GM19452 (cell line): ENCODE measurements around the gene WNK2.

Experiments used
- ATAC-seq: cut with Tn5 transposase; IDR thresholded peaks from one replicate; pipeline ENCODE4 v1.9.1; 2021; ENCODE audit not compliant: unreplicated experiment

The WNK2 gene

DNA sequence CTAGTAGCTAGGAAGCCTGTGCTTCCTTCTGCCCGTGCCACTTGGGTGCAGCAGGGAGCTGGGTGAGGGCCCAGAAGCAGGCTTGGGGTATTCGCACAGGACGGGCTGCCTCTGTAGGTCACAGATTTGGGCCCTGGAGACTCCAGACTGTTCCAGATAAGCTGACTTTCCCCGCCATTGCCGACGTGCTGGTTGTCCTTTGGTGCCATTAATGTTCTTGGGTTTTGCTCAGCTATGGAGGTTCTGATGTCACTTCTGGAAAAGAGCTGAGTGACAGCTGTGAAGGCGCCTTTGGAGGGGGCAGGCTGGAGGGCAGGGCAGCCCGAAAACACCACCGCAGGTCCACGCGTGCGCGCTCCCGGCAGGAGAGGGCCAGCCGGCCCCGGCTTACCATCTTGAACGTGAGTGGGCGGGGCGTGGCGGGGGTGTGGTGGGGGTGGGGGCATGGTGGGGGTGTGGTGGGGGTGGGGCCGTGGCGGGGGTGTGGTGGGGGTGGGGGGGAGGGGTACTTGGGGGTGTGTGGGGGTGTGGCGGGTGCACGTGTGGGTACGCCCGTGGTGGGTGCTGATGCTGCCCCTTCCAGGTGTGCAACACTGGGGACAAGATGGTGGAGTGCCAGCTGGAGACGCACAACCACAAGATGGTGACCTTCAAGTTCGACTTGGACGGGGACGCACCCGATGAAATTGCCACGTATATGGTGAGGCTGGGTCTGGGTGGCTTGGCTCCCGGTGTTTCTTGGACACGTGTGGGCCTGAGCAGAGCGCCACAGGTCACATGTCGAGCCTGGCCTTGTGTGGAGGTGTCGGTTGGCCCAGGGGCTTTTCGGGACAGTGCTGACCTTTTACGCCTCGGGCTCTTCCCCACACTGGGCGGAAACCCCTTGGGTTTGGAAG, 79.6 kb downstream of the WNK2 start:
- no peak for ATAC-seq

DNA sequence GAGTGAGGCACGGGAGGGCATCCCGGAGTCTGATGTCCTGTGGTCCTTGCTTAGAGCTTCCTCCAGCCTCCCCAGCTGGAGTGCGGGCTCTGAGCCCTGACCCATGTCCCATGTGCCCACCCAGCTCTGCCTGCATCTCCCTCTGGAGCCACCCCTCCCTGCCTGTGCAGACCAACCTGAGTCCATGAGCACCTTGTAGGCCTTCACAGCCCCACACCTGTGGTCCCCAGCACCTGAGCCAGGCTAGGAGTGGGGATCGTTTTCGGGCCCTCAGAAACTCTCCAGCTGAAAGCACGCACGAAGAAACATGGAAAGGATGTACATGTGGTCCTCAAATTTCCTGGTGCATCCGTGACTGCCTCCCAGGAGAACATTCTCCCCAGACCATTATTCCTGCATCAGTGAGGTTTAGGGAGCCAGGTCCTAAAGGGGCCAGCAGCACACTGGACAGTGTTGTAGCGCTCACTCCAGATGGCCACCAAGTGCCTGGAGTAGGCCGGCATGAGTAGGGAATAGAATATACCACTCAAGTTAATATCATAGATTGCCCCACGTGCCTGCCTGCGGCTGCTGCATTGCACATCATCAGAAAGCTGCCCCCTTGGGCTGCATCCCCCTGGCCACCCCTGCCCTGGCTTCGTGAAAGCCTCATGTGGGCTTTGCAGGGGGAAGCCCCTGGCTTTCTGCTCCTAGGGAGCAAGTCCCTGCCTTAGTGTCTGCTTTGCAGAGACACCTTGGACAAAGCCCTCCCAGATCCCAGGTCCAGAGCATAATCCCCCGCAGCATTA, 80.6 kb downstream of the WNK2 start:
- no peak for ATAC-seq

DNA sequence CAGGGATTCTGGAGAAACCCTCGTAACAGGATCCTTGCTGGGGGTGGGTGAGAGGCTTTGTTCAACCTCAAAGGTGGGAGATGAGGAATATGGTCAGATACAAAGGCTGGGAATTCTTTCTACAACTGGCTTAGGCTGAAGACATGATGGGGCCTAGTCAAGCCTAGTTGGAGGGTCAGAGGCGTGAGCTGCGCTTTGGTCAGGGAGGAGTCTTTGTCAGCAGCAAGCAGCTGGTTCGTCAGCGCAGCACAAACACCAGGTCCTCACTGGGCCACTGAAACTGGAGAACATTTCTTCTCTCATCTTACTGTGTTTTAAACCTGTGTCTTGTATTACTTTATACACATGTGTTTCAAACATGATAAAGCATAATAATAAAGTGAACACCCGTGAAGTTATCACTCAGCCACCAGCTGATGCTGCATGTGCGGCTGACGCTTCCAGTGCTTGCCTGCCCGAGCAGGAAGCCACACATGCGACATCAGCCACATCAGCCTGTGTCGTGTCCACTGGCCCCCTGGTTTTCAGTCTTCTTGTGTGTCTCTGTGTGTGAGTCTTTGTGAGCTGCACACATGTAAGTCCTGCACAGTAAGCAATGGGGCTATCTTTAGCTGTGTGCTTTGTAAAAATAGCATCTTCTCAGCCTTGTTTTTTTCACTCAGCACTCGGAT, 81.5 kb downstream of the WNK2 start:
- no peak for ATAC-seq

DNA sequence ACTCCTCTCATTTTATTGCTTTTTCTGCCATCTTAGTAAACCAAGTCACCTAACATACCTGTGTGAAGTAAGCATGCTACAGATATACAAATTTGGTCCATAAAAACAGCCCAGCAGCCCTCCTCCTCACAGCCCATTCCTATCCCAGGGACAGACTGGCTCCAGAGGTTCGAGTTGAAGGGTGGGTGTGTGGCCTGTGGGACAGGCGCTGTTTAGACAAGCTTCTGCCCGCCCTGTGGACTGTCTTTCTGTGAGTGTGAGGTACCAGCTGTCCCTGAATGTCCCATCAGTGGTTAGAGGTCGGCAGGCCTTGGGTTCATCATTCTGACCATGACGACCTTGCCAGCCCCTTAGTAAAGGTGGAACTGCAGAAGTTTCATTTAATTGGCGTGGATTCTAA, 82.0 kb downstream of the WNK2 start:
- ATAC-seq = no peak

DNA sequence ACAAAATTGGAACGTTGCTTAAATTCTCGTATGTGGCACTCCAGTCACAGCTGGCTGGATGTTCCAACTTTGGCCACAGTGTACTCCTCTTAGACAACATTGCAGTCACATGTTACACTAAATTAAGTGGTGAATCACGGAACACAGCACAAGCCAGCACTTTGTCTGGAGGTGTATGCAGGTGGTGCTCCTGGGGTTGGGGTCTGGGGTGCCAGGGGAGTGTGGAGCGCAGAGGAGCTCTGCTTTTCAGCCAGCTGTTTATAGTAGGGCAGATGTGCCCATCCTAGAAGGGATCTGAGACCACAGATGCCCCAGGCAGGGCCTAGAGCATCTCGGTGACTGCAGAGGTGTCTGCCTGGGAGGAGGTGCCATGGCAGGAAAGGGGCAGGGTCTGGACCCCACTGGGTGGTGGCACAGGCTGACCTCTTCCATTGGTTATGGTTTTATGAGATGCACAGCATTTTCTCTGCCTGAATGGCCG, 82.6 kb downstream of the WNK2 start:
- no peak for ATAC-seq

DNA sequence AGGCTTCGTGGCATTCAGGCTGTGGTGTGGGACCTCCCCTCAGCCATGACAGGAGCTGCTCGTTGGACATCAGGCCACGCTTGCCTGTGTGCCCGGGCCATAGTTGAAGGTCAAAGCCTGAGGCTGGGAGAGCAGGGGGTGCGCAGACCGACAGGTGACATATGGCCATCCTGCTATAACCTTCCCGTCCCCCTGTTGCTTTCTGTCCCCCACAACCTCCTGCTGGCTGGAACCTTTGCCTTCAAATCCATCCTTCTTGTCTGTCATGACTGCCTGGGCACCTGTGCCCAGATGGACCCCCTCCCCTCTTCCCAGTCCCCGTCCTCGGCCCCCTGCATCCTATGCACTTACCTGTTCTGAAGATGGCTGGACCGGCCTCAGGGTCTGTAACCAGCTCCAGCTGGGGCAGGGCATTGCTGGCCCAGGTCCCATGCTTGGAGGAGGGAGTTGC, 83.2 kb downstream of the WNK2 start:
- ATAC-seq = no peak

DNA sequence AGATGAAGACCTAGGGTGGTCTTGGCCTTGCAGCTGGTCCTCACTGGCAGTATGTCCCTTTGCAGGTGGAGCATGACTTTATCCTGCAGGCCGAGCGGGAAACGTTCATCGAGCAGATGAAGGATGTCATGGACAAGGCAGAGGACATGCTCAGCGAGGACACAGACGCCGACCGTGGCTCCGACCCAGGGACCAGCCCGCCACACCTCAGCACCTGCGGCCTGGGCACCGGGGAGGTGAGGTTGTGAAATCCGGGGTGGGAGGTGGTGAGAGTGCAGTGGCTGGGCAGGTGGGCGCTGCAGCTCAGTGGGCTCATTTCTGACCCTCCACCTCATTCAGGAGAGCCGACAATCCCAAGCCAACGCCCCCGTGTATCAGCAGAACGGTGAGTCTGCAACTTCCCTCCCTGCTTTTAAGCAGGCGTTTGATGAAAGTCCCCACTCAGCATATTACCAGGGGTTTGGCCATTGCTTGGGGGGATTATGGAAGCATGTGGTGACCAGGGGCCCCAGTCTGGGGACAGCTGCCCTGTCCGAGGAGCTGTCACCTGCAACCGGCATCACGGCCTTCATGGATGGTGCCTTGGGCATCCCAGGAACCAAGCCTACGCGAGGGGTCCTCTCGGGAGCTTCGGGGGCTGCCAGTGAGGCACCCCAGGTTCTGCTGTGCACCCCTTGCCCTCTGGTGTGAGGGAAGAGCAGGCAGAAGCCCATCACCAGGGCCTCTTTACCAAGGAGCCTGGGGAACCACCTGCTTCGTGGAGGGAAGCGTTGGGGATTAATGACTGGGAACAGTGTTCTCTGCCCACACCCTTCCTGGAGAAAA, 84.0 kb downstream of the WNK2 start:
- ATAC-seq = no peak

DNA sequence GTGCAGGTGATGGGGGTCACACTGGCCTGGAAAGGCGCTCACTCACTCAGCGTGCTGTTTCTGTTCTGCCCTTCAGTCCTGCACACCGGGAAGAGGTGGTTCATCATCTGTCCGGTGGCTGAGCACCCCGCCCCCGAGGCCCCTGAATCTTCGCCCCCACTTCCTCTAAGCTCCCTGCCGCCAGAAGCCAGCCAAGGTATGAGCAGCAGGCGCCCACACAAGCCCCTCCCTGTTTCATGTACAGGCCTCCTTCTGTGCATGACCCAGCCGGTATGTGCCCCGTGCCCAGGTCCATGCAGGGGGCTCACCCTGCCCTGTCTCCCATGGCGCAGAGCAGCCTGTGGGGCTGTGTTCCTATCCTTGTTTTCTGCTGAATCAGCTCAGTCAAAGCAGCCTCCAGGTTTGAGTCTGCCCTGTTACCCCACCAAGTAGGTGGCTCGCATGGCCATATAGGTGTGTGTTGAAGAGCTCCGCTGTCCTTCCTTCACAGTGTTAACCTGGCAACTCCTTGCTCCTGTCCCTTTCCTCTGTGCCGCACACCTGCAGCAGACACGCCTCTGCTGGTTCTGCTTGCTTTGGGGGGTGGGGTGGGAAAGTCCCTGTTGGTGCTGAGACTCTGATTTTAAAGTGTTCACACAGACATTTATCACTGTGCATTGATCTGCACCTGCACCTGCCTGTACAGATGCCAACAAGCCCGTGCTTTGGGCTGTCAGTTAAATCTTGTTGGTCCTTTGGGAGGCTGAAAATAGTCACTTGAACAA, 84.8 kb downstream of the WNK2 start:
- no peak for ATAC-seq

DNA sequence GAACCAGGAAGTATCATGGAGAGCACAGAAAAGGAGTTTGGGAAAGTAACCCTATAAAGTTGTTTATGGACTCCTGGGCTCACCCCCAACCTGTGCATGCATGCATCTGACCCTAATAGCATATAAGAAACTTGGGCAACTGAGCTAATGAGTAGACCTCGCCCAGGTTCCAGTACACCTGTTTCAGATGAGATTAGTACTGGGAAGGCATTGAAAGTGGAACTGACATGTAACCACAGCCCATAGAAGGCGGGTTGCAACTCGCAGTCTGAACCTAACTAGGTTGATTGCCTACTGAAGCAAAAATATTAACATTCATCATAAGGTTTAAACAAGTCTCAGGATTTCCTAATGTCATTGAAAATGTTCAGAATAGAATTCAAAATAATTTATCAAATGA, 87.0 kb downstream of the WNK2 start:
- ATAC-seq = no peak

DNA sequence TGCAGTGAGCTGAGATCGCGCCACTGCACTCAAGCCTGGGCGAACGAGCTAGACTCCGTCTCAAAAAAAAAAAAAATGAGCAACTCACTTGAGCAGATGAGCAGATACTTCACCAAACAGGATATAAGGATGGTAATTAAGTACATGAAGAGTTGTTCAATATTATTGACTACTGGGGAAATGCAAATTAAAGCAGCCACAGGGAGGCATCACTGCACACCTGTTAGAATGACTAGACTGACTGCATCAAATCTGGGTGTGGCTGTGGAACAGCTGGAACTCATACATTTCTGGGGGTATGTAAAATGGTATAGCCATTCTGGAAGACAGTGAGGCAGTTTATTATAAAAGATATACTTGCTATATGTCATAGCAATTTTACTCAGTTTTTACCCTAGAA, 93.0 kb downstream of the WNK2 start:
- ATAC-seq = no peak

DNA sequence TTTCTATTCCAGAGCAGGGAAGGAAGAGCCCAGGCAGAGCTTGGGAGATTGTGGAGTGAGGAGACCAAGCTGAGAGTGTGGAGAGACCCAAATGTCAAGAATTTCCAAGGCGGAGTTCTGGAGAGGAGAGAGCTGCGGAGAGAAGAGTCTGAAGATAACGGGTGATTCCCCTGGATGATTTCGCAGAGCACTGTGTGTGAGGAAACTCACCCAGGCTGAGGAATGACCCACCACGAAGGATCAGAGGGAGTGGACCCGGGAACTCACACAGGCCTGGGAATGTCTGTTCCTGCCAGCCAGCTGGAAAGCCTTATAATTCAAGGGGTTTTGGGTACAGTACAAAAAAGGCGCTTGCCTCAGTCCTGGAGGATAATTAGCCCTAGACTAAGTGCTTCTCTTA, 94.2 kb downstream of the WNK2 start:
- no peak for ATAC-seq

DNA sequence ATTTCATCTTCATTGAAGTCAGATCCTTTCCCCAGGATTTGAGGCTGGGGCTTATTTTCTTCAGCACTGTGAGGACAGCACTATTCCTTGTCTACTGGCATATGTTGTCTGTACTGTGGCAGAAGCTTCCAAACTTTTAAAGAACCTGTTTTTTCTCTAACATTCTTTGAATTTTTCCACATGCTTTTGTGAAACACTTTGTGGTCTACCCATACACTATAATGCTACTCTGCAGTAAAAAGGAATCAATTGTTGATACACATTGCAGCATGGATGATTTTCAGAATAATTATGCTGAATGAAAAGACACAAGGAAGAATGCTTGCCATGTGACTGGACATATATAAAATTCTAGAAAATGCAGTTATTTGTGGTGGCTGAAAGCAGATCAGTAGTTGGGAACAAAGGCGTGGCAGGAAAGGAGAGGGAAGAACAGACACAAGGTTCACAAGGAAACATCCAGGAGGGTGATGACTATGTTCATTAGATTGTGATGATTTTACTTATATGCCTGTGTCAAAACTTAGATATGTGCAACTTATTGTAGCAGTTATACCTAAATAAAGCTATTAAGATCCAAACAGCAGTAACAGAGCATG, 96.8 kb downstream of the WNK2 start:
- no peak for ATAC-seq

DNA sequence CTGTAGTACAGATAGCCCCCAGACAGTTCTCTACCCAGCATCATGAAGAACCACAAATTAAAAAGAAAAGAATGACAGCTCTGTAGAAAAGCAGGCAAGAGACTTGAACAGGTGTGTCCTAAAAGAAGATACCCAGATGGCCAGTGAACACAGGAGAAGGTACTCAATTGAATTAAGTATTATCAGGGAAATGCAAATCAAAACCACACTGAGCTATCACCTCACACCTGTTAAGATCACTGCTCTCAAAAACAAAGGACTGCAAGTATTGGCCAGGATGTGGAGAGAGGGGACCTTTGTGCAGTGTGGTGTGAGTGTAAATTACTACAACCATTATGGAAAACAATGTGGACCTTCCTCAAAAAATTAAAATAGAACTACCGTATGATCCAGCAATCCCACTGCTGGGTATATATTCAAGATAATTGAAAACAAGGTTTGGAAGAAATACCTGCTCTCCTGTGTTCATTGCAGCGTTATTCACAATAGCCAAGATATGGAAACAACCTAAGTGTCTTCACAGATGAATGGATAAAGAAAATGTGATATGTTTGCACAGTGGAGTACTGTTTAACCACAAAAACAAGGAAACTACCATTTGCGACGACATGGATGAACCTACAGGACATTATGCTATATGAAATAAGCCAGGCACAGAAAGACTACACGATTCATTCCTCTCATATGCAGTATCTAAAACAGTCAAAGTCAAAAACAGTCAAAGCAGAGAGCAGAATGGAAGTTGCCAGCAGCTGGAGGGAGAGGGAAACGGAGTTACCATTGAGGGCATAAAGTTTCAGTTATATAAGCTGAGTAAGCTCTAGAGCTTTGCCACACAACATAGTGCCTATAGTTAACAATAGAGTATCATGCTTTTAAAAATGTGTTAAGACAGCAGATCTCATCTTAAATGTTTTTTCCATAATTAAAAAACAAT, 102.6 kb downstream of the WNK2 start:
- ATAC-seq = no peak

DNA sequence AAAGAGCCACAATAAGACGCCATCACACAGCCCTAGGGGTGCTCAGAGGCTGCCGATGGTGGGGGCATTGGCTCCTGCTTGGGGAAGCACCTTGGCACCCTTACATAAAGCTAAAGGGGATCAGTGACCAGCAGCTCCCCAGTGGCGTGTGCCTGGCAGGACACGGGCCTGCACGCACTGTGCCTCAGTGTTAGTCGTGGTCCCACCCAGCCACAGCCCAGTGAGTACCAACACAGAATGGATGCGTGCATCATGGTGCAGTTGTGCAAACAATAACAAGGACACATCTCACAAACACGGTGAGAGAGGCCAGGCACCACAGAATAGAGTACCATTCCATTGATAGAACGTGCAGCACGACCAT, 103.2 kb downstream of the WNK2 start:
- ATAC-seq = no peak

DNA sequence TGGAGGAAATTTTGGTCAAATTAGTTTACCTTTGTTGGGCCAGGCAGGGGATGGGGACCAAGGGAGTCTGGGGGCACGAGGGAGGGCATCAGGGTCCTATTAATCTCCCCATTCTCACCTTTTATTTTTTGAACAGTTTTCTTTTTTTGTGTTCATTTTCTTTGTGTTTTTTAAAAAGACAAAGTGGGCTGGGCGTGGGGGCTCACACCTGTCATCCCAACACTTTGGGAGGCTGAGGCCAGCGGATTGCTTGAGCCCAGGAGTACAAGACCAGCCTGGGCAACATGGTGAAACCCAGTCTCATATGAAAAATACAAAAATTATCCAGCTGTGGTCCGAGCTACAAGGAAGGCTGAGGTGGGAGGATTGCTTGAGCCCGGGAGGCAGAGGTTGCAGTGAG, 103.7 kb downstream of the WNK2 start:
- no peak for ATAC-seq

DNA sequence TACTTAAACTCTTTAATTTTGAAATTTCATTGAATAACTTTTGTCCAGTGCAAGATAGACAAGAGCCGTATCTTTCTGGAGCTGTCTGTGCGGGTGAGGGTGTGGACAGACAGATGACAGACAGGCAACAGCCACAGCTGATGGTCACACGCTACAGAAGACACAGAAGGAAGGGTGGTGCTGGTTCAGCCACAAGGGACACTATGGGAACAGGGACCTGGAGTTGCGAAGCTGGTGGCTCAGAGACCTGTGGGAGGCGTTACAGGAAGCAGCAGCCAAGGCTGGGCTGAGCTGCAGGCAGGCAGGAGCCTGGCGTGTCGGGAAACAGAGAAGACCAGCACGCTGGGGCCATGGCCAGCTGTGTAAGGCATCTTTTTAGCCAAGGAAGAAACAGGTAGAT, 104.4 kb downstream of the WNK2 start:
- no peak for ATAC-seq

DNA sequence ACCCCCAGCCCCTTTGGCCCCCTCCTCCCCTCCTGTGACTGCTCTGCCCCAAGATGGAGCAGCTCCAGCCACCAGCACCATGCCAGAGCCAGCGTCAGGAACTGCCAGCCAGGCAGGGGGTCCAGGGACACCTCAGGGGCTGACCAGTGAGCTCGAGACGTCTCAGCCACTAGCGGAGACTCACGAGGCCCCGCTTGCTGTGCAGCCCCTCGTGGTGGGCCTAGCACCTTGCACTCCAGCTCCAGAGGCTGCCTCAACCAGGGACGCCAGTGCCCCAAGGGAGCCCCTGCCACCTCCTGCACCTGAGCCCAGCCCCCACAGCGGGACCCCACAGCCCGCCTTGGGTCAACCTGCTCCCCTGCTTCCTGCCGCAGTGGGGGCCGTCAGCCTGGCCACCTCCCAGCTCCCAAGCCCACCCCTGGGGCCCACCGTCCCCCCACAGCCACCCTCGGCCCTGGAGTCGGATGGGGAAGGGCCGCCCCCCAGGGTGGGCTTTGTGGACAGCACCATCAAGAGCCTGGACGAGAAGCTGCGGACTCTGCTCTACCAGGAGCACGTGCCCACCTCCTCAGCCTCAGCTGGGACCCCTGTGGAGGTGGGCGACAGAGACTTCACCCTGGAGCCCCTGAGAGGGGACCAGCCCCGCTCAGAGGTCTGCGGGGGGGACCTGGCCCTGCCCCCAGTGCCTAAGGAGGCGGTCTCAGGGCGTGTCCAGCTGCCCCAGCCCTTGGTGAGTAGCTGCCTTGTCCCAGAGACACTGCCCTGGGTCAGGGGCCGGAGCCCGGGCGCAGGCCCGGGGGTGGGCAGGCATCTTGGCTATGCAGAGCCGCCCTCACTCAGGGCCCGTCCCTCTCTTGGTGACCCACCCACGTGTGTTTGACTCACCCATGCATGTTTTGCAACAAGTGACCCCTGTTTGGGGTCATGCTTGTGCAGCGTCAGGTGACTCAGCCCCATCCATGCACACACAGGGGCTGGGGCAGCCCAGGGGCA, 105.2 kb downstream of the WNK2 start:
- no peak for ATAC-seq
